Middle frontal gyrus (tissue), 1 donor: ENCODE results near the gene VPS52.

ENCODE experiments used
- DNase-seq: peaks from one replicate; pipeline ENCODE4 v3.0.0-alpha.2; 2015; ENCODE audit warnings: low spot score; ENCODE audit errors: extremely low spot score

VPS52 gene

DNA sequence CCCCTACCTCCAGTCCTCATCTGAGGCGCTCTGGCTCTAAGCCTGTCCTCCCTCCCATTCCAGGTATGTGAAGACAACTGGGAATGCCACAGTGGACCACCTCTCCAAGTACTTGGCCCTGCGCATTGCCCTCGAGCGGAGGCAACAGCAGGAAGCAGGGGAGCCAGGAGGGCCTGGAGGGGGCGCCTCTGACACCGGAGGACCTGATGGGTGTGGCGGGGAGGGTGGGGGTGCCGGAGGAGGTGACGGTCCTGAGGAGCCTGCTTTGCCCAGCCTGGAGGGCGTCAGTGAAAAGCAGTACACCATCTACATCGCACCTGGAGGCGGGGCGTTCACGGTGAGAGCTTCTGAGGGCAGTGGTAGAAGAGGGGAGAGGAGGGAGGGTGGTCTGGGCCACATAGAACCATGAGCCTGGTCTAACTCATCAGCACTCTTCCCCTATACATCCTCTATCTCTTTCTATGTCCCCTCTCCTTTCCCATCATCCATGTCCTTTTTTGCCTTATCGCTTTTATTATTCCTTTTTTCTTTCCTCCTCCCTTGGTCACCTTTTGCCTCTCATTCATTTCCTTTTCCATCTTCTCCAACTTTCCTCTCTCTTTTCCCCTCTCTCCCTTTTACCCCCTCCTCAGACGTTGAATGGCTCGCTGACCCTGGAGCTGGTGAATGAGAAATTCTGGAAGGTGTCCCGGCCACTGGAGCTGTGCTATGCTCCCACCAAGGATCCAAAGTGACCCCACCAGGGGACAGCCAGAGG lies 59.8 kb downstream of the VPS52 start:
- DNase-seq = no peak

DNA sequence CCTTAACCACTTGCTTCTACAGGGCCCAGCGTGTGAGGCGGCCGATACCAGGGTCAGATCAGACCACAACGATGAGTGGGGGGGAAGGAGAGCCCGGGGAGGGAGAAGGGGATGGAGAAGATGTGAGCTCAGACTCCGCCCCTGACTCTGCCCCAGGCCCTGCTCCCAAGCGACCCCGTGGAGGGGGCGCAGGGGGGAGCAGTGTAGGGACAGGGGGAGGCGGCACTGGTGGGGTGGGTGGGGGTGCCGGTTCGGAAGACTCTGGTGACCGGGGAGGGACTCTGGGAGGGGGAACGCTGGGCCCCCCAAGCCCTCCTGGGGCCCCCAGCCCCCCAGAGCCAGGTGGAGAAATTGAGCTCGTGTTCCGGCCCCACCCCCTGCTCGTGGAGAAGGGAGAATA lies 60.5 kb downstream of the VPS52 start:
- no peak for DNase-seq

DNA sequence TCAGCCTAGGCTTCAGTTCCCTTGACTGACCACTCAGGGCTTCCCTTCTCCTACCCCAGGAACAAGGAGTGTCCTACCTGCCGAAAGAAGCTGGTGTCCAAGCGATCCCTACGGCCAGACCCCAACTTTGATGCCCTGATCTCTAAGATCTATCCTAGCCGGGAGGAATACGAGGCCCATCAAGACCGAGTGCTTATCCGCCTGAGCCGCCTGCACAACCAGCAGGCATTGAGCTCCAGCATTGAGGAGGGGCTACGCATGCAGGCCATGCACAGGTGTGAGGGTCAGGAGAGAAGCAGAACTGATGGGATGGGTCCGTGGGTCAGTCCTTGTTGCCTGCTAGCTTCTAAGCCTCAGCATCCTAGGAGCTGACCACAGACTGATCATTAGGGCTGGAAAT lies 61.8 kb downstream of the VPS52 start:
- DNase-seq = no peak

DNA sequence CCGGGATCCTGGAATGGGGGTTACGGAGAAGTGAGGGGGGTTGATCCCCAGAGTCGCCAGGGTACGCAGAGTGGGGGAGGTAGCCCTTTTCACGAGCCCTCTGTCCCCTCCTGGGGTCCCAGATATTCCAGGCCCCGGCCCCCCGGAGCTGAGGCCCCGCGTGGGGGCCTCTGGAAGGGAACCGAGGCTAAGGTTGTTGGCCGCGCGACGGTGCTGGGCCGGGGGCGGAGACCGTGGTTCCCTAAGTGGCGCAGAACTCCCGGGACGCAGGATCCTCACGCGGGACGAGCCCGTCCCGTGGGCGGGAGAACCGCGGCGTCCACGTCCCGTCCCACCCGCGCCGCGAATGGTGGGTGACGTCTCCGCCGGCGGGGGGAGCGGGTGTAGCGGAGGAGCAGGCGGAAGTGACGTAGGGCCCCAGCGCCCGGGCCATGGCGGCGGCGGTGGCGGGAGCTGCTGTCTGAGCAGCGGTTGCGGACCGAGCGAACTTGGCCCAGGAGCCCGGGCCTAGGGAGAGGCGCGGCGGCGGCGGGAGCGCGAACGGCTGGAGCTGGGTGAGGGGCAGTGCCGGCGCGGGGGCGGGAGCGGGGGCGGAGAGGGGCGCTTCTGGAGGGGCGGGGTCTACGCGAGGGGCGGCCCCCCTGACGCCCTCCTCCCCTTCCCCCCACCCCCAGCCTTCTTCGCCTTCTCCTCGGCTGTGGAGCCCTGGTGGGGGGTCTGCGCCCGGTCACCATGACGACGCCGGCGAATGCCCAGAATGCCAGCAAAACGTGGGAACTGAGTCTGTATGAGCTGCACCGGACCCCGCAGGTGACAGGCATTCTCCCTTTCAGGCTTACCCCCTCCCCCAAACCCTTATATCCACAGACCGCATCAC lies 63.3 kb downstream of the VPS52 start, which contains the start of gene RING1:
RING1 (plus strand) TSS at position 410 of the 877 bp plus-strand sequence; CDS start at position 733, 323 bp downstream.
- peak; percentile 79 for DNase-seq

DNA sequence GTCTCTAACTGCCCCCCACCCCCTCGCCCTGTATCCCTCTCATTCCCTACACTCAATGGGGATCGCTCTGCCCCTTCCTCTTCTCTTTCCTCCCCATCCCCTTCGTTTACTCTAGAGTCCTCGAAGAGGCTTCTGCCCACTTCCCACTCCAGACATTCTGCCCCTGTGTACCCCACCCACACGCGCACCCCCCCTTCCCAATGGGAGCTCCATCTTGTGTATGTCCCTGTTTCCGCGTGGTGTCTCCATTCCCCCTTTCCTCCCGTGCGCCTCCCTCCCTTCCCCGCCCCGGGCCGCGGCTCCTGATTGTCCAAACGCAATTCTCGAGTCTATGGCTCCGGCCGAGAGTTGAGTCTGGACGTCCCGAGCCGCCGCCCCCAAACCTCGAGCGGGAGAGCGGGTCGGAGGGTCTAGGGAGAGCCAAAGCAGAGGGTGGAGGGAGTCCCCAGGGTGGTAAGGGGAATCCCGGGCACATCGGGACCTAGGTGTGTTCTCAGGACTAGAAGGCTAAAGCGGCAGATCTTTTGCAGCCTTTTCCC lies 64.1 kb downstream of the VPS52 start:
- no peak for DNase-seq

DNA sequence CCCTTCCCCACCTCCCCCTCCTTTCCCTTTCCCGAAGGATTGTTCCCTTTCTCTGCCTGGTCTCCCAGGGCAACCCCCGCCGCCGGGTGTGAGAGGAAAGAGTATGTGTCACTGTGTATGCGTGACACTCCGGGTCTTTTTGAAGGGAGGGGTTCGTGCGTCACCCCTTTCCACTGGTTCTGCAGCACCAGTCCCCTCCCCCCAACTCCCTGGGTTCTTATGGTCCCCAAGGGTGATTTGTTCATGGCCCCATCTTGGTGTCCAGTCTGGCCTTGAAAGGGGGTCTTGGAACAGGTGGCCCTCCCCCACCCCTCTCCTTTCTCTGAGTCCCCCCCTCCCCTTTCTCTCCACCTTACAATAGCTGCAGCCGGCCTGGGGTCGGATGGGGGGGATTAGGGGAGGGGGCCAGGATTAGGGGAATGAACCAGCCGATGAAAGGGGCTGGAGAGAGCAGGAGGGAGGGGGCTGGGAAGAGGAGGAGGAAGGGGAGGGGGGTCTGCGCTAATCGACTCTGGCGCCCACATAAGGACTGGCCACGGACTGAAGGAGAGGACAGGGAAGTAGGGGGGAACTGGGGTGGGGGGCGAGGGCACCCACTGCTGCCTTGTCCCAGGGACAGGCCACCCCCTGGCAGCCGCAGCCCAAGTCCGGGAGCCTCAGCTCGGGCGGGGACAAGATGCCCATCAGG lies 64.7 kb downstream of the VPS52 start:
- no peak for DNase-seq

DNA sequence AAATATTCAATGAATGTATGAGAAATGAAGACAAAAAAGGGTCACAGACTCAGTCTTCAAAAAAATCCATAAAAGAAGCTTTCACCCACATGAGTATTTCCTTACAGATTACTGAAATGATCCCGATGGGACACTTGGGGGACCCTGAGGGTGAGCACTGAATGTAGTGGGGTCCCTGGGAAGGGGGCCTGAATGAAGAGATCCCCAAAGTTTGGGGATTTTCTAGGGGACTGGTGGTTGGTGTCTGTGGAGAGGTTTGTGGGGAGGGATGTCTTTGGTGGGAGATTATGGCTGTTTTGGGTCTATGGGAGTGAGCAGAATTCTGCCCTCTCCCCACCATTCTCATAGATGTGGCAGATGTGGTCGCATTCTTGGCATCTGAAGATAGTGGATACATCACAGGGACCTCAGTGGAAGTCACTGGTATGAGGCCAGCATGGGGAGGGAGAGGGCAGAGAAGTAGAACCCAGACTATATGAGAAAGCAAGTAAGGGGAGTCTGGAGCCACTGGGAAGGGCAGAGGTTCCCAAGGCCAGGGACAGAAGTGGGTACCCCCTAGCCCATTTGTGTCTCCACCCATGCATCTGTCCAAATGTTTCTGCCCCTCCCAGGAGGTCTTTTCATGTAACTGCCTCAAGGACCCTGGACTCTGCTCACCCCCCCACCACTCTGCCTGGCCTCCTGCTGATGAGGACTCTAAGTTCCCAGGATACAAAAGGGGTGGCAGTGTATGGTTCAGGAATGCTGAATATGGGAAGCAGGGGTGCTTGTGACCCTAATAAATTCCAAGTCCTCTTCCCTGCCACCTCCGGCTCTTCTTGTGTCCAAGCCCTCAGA lies 65.4 kb downstream of the VPS52 start:
- no peak for DNase-seq

DNA sequence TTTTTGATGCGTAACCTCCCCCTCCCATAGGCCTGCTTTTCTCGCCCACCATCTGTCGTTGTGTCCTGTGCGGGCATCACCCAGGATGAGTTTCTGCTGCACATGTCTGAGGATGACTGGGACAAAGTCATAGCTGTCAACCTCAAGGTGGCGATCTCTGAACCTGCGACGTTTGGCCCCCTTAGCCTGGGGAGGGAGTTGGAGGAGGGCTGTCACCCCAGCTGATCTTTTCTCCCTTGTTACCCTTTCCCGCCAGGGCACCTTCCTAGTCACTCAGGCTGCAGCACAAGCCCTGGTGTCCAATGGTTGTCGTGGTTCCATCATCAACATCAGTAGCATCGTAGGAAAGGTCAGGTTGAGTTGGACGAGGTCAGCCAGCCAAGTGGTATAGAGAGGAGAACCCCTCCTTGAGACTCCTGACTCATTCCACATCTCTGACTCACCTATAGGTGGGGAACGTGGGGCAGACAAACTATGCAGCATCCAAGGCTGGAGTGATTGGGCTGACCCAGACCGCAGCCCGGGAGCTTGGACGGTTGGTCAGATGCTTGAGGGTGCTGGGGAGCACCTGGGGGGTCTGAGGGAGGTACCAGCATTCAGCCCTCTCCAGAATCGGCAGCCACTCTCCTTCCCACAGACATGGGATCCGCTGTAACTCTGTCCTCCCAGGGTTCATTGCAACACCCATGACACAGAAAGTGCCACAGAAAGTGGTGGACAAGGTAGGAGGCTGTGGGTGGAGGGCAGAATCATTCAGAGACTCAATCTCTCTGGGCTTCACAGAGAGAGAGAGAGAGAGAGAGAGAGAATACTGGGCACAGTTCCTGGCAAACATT lies 66.3 kb downstream of the VPS52 start:
- no peak for DNase-seq

DNA sequence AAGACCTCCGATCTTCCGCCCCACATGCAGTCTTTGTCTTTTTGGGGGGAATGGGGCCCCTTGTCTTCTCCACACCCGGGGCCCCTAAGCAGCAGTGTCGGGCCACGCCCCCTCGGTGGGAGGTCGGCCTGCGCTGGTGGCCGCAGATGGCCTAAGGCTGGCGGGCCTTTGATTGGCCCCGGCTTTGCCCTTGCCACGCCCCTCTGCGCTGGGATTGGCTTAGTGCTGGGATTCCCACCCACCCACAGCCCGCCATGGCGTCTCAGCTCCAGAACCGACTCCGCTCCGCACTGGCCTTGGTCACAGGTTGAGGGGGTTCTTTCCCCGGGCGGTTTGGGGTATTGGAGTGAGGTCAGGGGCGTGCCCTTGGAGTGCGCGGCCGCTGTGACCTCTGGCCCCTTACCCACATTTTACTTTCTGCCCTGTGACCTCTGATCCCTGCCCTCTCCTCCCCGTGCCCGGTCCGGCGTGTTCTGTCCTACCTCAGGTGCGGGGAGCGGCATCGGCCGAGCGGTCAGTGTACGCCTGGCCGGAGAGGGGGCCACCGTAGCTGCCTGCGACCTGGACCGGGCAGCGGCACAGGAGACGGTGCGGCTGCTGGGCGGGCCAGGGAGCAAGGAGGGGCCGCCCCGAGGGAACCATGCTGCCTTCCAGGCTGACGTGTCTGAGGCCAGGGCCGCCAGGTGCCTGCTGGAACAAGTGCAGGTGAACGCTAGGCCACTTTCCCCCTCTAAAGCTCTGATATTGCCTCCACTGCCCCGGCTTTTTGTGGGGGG lies 67.1 kb downstream of the VPS52 start, which contains the start of gene HSD17B8:
HSD17B8 (plus strand) TSS at position 241 of the 776 bp plus-strand sequence; CDS start at position 255, 14 bp downstream.
- peak; percentile 87 for DNase-seq

DNA sequence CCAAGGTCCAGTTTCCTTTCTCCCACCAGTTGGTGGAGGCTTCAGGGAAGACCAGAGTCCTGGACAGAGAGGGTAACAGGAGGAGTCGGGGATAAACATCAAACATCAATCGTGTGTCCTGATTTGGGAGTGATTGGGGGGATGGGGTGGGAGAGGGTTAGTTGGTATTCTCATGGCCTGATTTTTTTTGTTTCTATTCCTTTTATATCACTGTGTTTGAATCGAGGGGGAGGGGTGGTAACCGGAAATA lies 67.6 kb downstream of the VPS52 start:
- no peak for DNase-seq

DNA sequence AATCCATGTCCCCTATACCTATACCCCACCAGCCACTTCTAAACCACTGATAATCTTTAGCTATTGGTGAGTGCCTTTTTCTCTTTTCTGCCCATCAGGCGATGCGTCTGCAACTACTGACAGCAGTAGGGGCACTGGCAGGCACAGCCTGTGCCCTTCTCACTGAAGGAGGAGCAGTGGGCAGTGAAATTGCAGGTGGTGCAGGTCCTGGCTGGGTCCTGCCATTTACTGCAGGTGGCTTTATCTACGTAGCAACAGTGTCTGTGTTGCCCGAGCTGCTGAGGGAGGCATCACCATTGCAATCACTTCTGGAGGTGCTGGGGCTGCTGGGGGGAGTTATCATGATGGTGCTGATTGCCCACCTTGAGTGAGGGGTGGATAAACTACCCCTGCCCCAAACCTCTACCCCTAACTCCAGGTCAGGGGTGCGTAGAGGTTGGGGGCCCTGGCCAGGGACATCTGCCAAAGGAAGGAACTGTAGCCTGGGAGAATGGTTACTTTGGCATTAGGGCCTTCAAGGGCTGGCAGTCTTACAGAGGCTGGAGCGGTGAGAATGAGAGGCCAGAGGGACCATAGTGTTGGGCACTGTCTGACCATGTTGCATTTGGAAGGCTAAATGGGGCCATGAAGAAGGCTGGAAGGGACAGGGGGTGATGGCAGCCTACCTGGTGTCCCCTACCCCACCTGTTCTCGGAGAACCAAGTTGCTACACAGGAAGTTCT lies 68.1 kb downstream of the VPS52 start:
- no peak for DNase-seq

DNA sequence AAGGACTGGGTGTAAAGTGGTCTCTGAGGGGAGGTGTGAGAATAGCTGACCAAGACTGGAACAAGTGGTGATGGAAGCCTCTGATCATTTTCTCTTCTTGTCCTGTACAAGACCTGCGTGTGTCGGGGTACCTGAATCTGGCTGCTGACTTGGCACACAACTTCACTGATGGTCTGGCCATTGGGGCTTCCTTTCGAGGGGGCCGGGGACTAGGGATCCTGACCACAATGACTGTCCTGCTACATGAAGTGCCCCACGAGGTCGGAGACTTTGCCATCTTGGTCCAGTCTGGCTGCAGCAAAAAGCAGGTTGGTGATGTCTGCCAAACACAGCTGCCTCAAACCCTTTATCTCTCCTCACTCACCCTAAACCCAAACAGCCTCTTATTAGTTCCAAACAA lies 68.9 kb downstream of the VPS52 start:
- no peak for DNase-seq

DNA sequence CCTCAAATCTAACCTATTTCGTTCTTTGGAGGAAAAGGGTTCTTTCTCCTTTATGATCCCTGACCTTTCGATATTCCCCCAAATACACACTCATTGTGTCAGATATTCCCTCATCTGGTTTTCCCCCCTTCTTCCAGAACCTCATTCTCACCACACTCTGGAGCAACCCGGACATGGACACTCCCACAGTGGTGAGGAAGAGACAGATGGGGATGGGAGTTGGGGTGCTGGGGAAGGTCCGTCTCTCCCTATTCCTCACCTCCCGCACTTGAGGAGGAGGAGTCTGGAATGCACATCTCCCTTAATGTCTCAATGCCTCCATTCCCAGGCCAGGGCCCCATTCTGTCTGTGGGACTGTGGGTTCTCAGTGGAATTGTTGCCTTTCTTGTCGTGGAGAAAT lies 69.7 kb downstream of the VPS52 start:
- DNase-seq = no peak

DNA sequence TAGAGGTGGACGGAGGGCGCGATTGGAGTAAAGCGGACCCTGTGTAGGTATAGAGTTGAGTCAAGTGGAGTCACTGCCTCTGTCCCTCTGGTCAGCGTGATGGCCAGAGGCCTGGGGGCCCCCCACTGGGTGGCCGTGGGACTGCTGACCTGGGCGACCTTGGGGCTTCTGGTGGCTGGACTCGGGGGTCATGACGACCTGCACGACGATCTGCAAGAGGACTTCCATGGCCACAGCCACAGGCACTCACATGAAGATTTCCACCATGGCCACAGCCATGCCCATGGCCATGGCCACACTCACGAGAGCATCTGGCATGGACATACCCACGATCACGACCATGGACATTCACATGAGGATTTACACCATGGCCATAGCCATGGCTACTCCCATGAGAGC lies 70.5 kb downstream of the VPS52 start:
- DNase-seq = no peak
